GM12878 (cell line): ENCODE measurements around the gene DRICH1. TPM values are rescaled to one million over a fixed set of nuclear protein-coding genes. Genes with fewer than 3 reads are reported as not detected.

Source experiments
- ATAC-seq: fragments of 200-7000 bp; cut with Tn5 transposase; 3 replicates; pipeline ENCODE4 v1.9.1; 2020; ENCODE audit warnings: mild to moderate bottlenecking, moderate library complexity
- BruUV-seq: library from RNA; stranded (reverse); fragments of 400-500 nt; replicated peaks from 2 replicates; lab custom pipeline; 2021; lab: Mats Ljungman, UMichigan
- CTCF ChIA-PET: fragments of 300-600 bp; sonication (Branson Sonifier 250); formaldehyde crosslinking; extraction: SDS; loops from one replicate; lab custom pipeline; 2021; ENCODE audit warnings: inconsistent platforms; lab: Yijun Ruan, JAX
- POLR2A ChIA-PET: fragments of 350-600 bp; formaldehyde crosslinking; extraction: SDS; loops from one replicate; lab custom pipeline; 2021; ENCODE audit warnings: inconsistent platforms; lab: Charles Lee
- RAD21 ChIA-PET: fragments of 300-600 bp; sonication (Branson Sonifier 250); formaldehyde crosslinking; loops from one replicate; lab custom pipeline; 2023; ENCODE audit warnings: antibody characterized with exemption; ENCODE audit not compliant: unreplicated experiment; lab: Charles Lee
- SMC1A ChIA-PET: fragments of 300-600 bp; sonication (Branson Sonifier 250); formaldehyde crosslinking; loops from one replicate; lab custom pipeline; 2023; ENCODE audit not compliant: unreplicated experiment, uncharacterized antibody; lab: Charles Lee
- DNase-seq: peaks from one replicate; pipeline ENCODE4 v3.0.0-alpha.2; 2011; ENCODE audit warnings: low read depth, low spot score
- FAIRE-seq: peaks from 3 replicates; lab custom pipeline; 2011; peaks lifted over from hg19 to GRCh38; lab: Jason Lieb, UNC
- H2AFZ ChIP-seq: 2 replicates; pipeline ENCODE4 v1.6.0; 2011; ENCODE audit warnings: low read depth, low read length, control low read depth; ENCODE audit not compliant: control insufficient read depth
- H3K27ac ChIP-seq: 2 replicates; pipeline ENCODE4 v1.5.1; 2011; ENCODE audit warnings: control low read depth; ENCODE audit not compliant: control insufficient read depth, insufficient read depth
- H3K27me3 ChIP-seq, 2 experiments: replicated peaks in 1 of 2; 2 replicates each; pipeline versions ENCODE4 v1.6.0 to v1.6.1; 2011; ENCODE audit warnings: low read length in 1 of 2; ENCODE audit not compliant: control insufficient read depth in 2 of 2, insufficient read depth in 2 of 2
- H3K36me3 ChIP-seq, 2 experiments: 2 replicates each; pipeline ENCODE4 v1.5.1; 2011; ENCODE audit warnings: low read length in 1 of 2; ENCODE audit not compliant: control insufficient read depth in 2 of 2, insufficient read depth in 2 of 2
- H3K4me1 ChIP-seq: 2 replicates; pipeline ENCODE4 v1.6.1; 2011; ENCODE audit warnings: mild to moderate bottlenecking, low read length, moderate library complexity, mixed read lengths; ENCODE audit not compliant: control insufficient read depth, insufficient read depth
- H3K4me2 ChIP-seq: 2 replicates; pipeline ENCODE4 v1.6.0; 2011; ENCODE audit warnings: control low read depth; ENCODE audit not compliant: control insufficient read depth, insufficient read depth
- H3K4me3 ChIP-seq: fragments of 200-600 bp; sonication (generic); 2 replicates; pipeline ENCODE4 v1.5.1; 2016
- H3K79me2 ChIP-seq: 2 replicates; pipeline ENCODE4 v1.6.0; 2011; ENCODE audit warnings: low read length; ENCODE audit not compliant: control insufficient read depth, insufficient read depth
- H3K9ac ChIP-seq: 2 replicates; pipeline ENCODE4 v1.8.0; 2011; ENCODE audit warnings: low read length, control low read depth, mixed read lengths; ENCODE audit not compliant: control insufficient read depth, insufficient read depth
- H3K9me3 ChIP-seq: replicated peaks from 3 replicates; pipeline ENCODE4 v1.5.1; 2011; ENCODE audit warnings: mild to moderate bottlenecking, low read length; ENCODE audit not compliant: control insufficient read depth, insufficient read depth
- H4K20me1 ChIP-seq: 2 replicates; pipeline ENCODE4 v1.6.0; 2011; ENCODE audit not compliant: control insufficient read depth, insufficient read depth
- BCL3 ChIP-seq: IDR thresholded peaks from 2 replicates; pipeline ENCODE4 v1.6.1; 2011; ENCODE audit warnings: borderline replicate concordance, low read depth, mild to moderate bottlenecking, moderate library complexity, low read length; ENCODE audit not compliant: insufficient read depth, poor library complexity, severe bottlenecking
- BHLHE40 ChIP-seq, 2 experiments: fragments of 450-650 bp in 1 of 2; IDR thresholded peaks; 2 replicates each; pipeline ENCODE4 v1.6.1; 2011 to 2017; ENCODE audit warnings: low read depth in 2 of 2, borderline replicate concordance in 1 of 2, improper control_type of control experiment in 1 of 2, low read length in 1 of 2, mild to moderate bottlenecking in 1 of 2
- E2F8 ChIP-seq: fragments of 450-650 bp; IDR thresholded peaks from 2 replicates; pipeline ENCODE4 v1.6.1; 2018; ENCODE audit warnings: mild to moderate bottlenecking, low read depth, moderate library complexity; ENCODE audit not compliant: partially characterized antibody
- ETV6 ChIP-seq, 2 experiments: fragments of 450-650 bp in 1 of 2; IDR thresholded peaks in 1 of 2; conservative IDR thresholded peaks in 1 of 2; 2 replicates each; pipeline ENCODE4 v1.6.1; 2014; ENCODE audit warnings: antibody characterized with exemption in 1 of 2, borderline replicate concordance in 1 of 2, low read depth in 1 of 2, mild to moderate bottlenecking in 1 of 2, moderate library complexity in 1 of 2
- IKZF1 ChIP-seq: fragments of 450-650 bp; conservative IDR thresholded peaks from 2 replicates; pipeline ENCODE4 v1.6.1; 2017; ENCODE audit warnings: antibody characterized with exemption, mild to moderate bottlenecking
- IRF4 ChIP-seq: IDR thresholded peaks from 2 replicates; pipeline ENCODE4 v1.6.1; 2011; ENCODE audit warnings: low read depth, low read length
- MYC ChIP-seq: IDR thresholded peaks from 2 replicates; pipeline ENCODE4 v1.6.1; 2011; ENCODE audit warnings: mild to moderate bottlenecking, low read length, moderate library complexity, inconsistent platforms; ENCODE audit not compliant: insufficient read depth, insufficient replicate concordance, insufficient read length, severe bottlenecking
- PAX8 ChIP-seq: fragments of 450-650 bp; IDR thresholded peaks from 2 replicates; pipeline ENCODE4 v1.6.1; 2017; ENCODE audit warnings: mild to moderate bottlenecking, moderate library complexity
- POLR2AphosphoS5 ChIP-seq: IDR thresholded peaks from 2 replicates; pipeline ENCODE4 v1.6.1; 2011; ENCODE audit warnings: mild to moderate bottlenecking, low read length, inconsistent platforms
- RFX5 ChIP-seq: IDR thresholded peaks from 2 replicates; pipeline ENCODE4 v1.6.1; 2011; ENCODE audit warnings: low read depth, low read length, improper control_type of control experiment
- RUNX3 ChIP-seq: IDR thresholded peaks from 2 replicates; pipeline ENCODE4 v1.6.1; 2012; ENCODE audit warnings: low read length, inconsistent platforms
- SIN3A ChIP-seq: IDR thresholded peaks from 2 replicates; pipeline ENCODE4 v1.6.1; 2012; ENCODE audit warnings: low read depth, low read length, improper control_type of control experiment
- TCF12 ChIP-seq: IDR thresholded peaks from 2 replicates; pipeline ENCODE4 v1.6.1; 2011; ENCODE audit warnings: low read depth, mild to moderate bottlenecking, low read length
- YBX1 ChIP-seq: fragments of 450-650 bp; IDR thresholded peaks from 2 replicates; pipeline ENCODE4 v1.6.1; 2016; ENCODE audit warnings: antibody characterized with exemption
- ZNF217 ChIP-seq: fragments of 450-650 bp; IDR thresholded peaks from 2 replicates; pipeline ENCODE4 v1.6.1; 2017; ENCODE audit warnings: antibody characterized with exemption, mild to moderate bottlenecking
- ZNF274 ChIP-seq: IDR thresholded peaks from one replicate; pipeline ENCODE4 v1.8.0; 2011; ENCODE audit not compliant: insufficient read length, insufficient read depth
- WGBS: methylation state at CpG from one replicate; pipeline ENCODE4 v1.1.6; 2016; ENCODE audit warnings: low lambda C conversion rate; ENCODE audit not compliant: insufficient replicate concordance, insufficient coverage; ENCODE audit errors: missing lambda C conversion rate; 5-methylcytosine and 5-hydroxymethylcytosine counted together
- in situ Hi-C: fragments of 300-500 bp; cut with MboI; formaldehyde crosslinking; loops from 9 replicates; pipeline ENCODE4 v1.14.3; 2018; ENCODE audit warnings: mixed read lengths
- intact Hi-C: fragments of 100-400 bp; cut with micrococcal nuclease; formaldehyde crosslinking; loops from one replicate; pipeline ENCODE4 v1.14.2; 2022; ENCODE audit not compliant: unreplicated experiment
- polyA plus RNA-seq, 11 experiments: library from polyadenylated mRNA; depleted of rRNA in 4 of 11; unstranded in 6 of 11; stranded (reverse) in 5 of 11; fragments of >200 nt; fragmentation: Nextera tagmentation in 4 of 11; fragmentation: Illumina TruSeq in 1 of 11; extraction: Ambion mirVana in 4 of 11; extraction: Trizol in 1 of 11; gene quantifications; 1 replicate in 1 of 11; 2 replicates in 10 of 11; pipeline versions ENCODE4 v1.2.1 to v1.2.3, GENCODE V29; 2011 to 2016; ENCODE audit warnings: inconsistent platforms in 2 of 11, missing spikeins in 2 of 11, low read depth in 1 of 11
- total RNA-seq, 4 experiments: library from RNA; depleted of rRNA in 3 of 4; stranded (reverse); fragments of >200 nt in 3 of 4; fragmentation: Illumina TruSeq in 1 of 4; extraction: Trizol in 1 of 4; gene quantifications; 2 replicates each; pipeline versions ENCODE4 v1.2.1 to v1.2.3, GENCODE V29; 2013 to 2021

The DRICH1 gene
- total and polyA plus RNA-seq, 10 of the 15 experiments (the other 5 are each of a cell fraction or from before 2014, with no cell fraction given) = not detected

GRCh38 chr22:23564276-23564675, 67.8 kb downstream of the DRICH1 start:
- Histone ChIP-seq H4K20me1 (no peaks in the 10 kb centered on the region), H3K4me1 (no peaks in the 10 kb centered on the region), H3K27me3 (peaks cover 5 to 11% of the 10 kb centered on the region in 2 experiments), H3K9ac (no peak overlapping the region), H3K79me2 (no peaks in the 10 kb centered on the region), H3K27ac (no peak overlapping the region), H3K9me3 (no peaks in the 10 kb centered on the region), H3K4me2 (no peak overlapping the region), H3K36me3 (no peaks in the 10 kb centered on the region), H3K4me3 (no peak overlapping the region), H2AFZ (no peak overlapping the region)
- TF ChIP-seq PAX8 (no peak), E2F8 (no peak), RFX5 (no peak), MYC (no peak), RUNX3 (no peak), ZNF274 (no peak), BCL3 (no peak), ZNF217 (no peak), ETV6 (conservative IDR thresholded peaks at IDR 0.05 in 1 of 2, IDR thresholded peaks at IDR 0.05 in 1 of 2; ENCODE audit: borderline replicate concordance in 1 of 2, low read depth in 1 of 2) (no peak), BHLHE40 (IDR thresholded peaks at IDR 0.05; ENCODE audit: borderline replicate concordance in 1 of 2, low read depth in 2 of 2, low read length in 1 of 2) (no peak), IRF4 (no peak), SIN3A (no peak), IKZF1 (no peak), TCF12 (no peak), POLR2AphosphoS5 (no peak), YBX1 (no peak)
- CTCF ChIA-PET = no interaction called here
- POLR2A ChIA-PET = interaction anchor here (0.6 kb wide), 1 partner anchor 310 kb away, joined by 3 read pairs; no protein-coding TSS in a partner anchor
- SMC1A ChIA-PET = no interaction called here
- intact Hi-C loops = no loop called here
- 28% methylated on average over 7 of the region's 7 CpGs for WGBS
- DNase-seq = no peak
- BruUV-seq = no TSS peak
- RAD21 ChIA-PET = no interaction called here
- no peak for FAIRE-seq
- in situ Hi-C loops = no loop called here
- no peak for ATAC-seq
